ENCODE data around the gene GBX1. TPM values are rescaled to one million over a fixed set of nuclear protein-coding genes. Genes with fewer than 3 reads are reported as not detected.
A peak's percentile ranks its signal among the peaks of the same experiment; 100 is the strongest.

Gene GBX1
- total RNA-seq, 1 donor from 2014 or later = not detected

- Histone ChIP-seq H3K4me2 (no peak overlapping the region), H2AFZ (replicated peaks) (no peak overlapping the region), H3K9me3 (ENCODE audit: low read depth) (no peaks in the 10 kb centered on the region), H3K79me2 (ENCODE audit: low read depth) (no peaks in the 10 kb centered on the region), H4K20me1 (ENCODE audit: low read depth) (peaks cover 7% of the 10 kb centered on the region), H3K27ac (no peak overlapping the region), H3F3A (ENCODE audit: low read depth) (peaks cover 16% of the 10 kb centered on the region), H3K4me3 (no peak overlapping the region), H3K9ac (no peak overlapping the region), H3K36me3 (no peaks in the 10 kb centered on the region), H3K27me3 (no peaks in the 10 kb centered on the region), H3K4me1 (peaks cover 18% of the 10 kb centered on the region)
- H3K4me1 Mint-ChIP-seq = peaks cover 2% of the 10 kb centered on the region
- no peak for TF ChIP-seq EZH2 (IDR thresholded peaks at IDR 0.05)
- TF ChIP-seq, protein P1, sequence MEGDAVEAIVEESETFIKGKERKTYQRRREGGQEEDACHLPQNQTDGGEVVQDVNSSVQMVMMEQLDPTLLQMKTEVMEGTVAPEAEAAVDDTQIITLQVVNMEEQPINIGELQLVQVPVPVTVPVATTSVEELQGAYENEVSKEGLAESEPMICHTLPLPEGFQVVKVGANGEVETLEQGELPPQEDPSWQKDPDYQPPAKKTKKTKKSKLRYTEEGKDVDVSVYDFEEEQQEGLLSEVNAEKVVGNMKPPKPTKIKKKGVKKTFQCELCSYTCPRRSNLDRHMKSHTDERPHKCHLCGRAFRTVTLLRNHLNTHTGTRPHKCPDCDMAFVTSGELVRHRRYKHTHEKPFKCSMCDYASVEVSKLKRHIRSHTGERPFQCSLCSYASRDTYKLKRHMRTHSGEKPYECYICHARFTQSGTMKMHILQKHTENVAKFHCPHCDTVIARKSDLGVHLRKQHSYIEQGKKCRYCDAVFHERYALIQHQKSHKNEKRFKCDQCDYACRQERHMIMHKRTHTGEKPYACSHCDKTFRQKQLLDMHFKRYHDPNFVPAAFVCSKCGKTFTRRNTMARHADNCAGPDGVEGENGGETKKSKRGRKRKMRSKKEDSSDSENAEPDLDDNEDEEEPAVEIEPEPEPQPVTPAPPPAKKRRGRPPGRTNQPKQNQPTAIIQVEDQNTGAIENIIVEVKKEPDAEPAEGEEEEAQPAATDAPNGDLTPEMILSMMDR (IDR thresholded peaks at IDR 0.05) = no peak
- TF ChIP-seq EZH2phosphoT487 (IDR thresholded peaks at IDR 0.05) = no peak
- peaks cover 6% of the 10 kb centered on the region for H3K27me3 Mint-ChIP-seq (ENCODE audit: insufficient read depth, low read depth)
- H3K4me3 Mint-ChIP-seq = no peak overlapping the region
- H3K9me3 Mint-ChIP-seq = no peaks in the 10 kb centered on the region
- H3K36me3 Mint-ChIP-seq = peaks cover 11% of the 10 kb centered on the region
- no peak overlapping the region for H3K27ac Mint-ChIP-seq
- DNase-seq (ENCODE audit: low spot score) = no peak
Observed at GRCh38 chr7:151212626-151213025, 45.1 kb upstream of the GBX1 start.

GRCh38 chr7:151211155-151211772, 43.8 kb upstream of the GBX1 start:
- Mint-ChIP-seq H3K36me3 (peaks cover 11% of the 10 kb centered on the region), H3K4me3 (no peak overlapping the region), H3K4me1 (peaks cover 2% of the 10 kb centered on the region), H3K9me3 (no peaks in the 10 kb centered on the region), H3K27ac (no peak overlapping the region), H3K27me3 (ENCODE audit: insufficient read depth, low read depth) (peaks cover 7% of the 10 kb centered on the region)
- H3K9ac ChIP-seq = no peak overlapping the region
- no peak for DNase-seq (ENCODE audit: low spot score)
- no peaks in the 10 kb centered on the region for H3K9me3 ChIP-seq (ENCODE audit: low read depth)
- no peak overlapping the region for H3K4me2 ChIP-seq
- TF ChIP-seq EZH2phosphoT487 (IDR thresholded peaks at IDR 0.05) = no peak
- TF ChIP-seq, protein P1 (IDR thresholded peaks at IDR 0.05) = no peak
- no peak for TF ChIP-seq EZH2 (IDR thresholded peaks at IDR 0.05)
- peaks cover 16% of the 10 kb centered on the region for H3F3A ChIP-seq (ENCODE audit: low read depth)
- peaks cover 18% of the 10 kb centered on the region for H3K4me1 ChIP-seq
- H3K79me2 ChIP-seq (ENCODE audit: low read depth) = no peaks in the 10 kb centered on the region
- peaks cover under 1% of the 10 kb centered on the region for H3K27me3 ChIP-seq
- peaks cover 7% of the 10 kb centered on the region for H4K20me1 ChIP-seq (ENCODE audit: low read depth)
- H3K4me3 ChIP-seq = no peak overlapping the region
- H2AFZ ChIP-seq (replicated peaks) = no peak overlapping the region
- H3K27ac ChIP-seq = peak overlapping the region; percentile 46
- H3K36me3 ChIP-seq = no peaks in the 10 kb centered on the region

DNA sequence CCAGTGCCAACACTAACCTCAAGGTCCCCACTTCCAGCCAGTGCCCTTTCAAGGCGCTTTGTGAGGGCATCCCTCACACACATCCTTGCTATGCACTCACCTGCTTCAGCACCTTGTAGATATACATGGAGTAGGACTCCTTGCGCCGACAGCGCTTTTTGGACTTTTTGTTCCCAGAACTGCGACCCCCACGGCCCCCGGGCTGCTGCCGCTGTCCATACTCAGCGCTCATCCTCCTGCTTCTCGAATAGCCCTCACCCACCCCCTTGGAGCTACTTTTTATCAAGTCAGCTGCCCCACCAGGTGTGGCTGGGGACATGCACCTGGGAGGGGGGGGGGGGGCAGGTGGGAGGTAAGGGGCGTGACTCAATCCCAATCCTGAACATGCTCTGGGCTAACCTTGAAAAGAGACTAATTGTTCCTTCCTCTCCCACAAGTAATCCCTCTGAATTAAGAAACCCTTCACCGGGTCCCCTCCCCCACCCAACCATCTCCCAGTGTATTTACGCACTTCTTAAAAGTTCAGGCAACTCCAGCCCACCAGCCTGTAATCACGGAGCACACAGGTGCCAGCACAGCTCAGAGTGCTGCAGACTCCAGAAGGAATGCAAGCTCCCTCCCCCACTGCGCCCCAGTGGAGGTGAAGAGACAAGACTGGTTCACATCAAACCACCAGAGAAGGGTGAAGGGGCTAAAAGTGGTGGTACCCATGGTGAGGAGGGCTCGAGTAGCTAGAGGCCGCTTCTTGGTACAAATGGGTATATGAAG, 42.8 kb upstream of the GBX1 start, which contains the start of gene H2BK1:
H2BK1 (minus strand) TSS at position 402 of the 768 bp plus-strand sequence; CDS start at position 232, 170 bp downstream.
- Histone ChIP-seq H3K27ac (no peak within 1 kb of the TSS), H3K4me1 (peaks cover 18% of the 10 kb centered on the region), H3K27me3 (peaks cover 10% of the 10 kb centered on the region), H4K20me1 (ENCODE audit: low read depth) (peaks cover 7% of the 10 kb centered on the region), H3K9me3 (ENCODE audit: low read depth) (no peaks in the 10 kb centered on the region), H3K4me2 (peak within 1 kb of the TSS; percentile 63), H3K79me2 (ENCODE audit: low read depth) (no peaks in the 10 kb centered on the region), H3K9ac (no peak within 1 kb of the TSS), H3K4me3 (peak within 1 kb of the TSS; percentile 5), H3K36me3 (no peaks in the 10 kb centered on the region), H3F3A (ENCODE audit: low read depth) (peaks cover 16% of the 10 kb centered on the region), H2AFZ (replicated peaks) (no peak within 1 kb of the TSS)
- peak; percentile 55 for DNase-seq (ENCODE audit: low spot score)
- peaks cover 11% of the 10 kb centered on the region for H3K36me3 Mint-ChIP-seq
- no peaks in the 10 kb centered on the region for H3K9me3 Mint-ChIP-seq
- H3K27ac Mint-ChIP-seq = no peak within 1 kb of the TSS
- peaks cover 2% of the 10 kb centered on the region for H3K4me1 Mint-ChIP-seq
- H3K4me3 Mint-ChIP-seq = no peak within 1 kb of the TSS
- peaks cover 7% of the 10 kb centered on the region for H3K27me3 Mint-ChIP-seq (ENCODE audit: insufficient read depth, low read depth)
- TF ChIP-seq EZH2 (IDR thresholded peaks at IDR 0.05) (no peak), EZH2phosphoT487 (IDR thresholded peaks at IDR 0.05) (no peak)
- TF ChIP-seq, protein P1 (IDR thresholded peaks at IDR 0.05) = no peak

Data from neural progenitor cell (in vitro differentiated cells).